DMS 273 treated with DMSO at 0.1 percent for 48 hours (cell line): Measurements from ENCODE around the gene FHOD3.
"Not testable (repeated sequence)": the region's sequence is repeated elsewhere in the genome, so short reads cannot be mapped to it uniquely, and the experiment has no call there.

Experiments
- DNase-seq: peaks from one replicate; lab custom pipeline; 2025; lab: John Stamatoyannopoulos, UW

Gene FHOD3

DNA sequence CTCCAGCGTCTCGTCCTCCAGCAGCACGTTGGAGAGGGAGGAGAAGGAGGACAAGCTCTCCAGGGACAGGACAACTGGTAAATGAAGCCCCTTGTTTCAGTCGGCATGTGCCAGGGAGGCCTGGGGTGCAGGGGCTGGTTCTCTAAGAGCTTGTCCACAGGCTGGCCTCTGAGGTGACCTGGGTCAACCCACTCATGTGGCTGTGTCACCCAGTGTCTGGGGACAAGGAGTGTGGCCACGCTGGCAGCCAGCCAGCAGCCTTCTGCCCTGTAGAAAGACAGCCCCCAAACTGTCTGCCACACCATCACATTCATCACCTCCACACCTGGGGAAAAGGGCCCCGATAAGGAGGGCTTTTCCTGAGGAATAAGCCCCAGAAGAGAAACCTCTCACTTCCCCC is 411.8 kb downstream of the FHOD3 start:
- no peak for DNase-seq

DNA sequence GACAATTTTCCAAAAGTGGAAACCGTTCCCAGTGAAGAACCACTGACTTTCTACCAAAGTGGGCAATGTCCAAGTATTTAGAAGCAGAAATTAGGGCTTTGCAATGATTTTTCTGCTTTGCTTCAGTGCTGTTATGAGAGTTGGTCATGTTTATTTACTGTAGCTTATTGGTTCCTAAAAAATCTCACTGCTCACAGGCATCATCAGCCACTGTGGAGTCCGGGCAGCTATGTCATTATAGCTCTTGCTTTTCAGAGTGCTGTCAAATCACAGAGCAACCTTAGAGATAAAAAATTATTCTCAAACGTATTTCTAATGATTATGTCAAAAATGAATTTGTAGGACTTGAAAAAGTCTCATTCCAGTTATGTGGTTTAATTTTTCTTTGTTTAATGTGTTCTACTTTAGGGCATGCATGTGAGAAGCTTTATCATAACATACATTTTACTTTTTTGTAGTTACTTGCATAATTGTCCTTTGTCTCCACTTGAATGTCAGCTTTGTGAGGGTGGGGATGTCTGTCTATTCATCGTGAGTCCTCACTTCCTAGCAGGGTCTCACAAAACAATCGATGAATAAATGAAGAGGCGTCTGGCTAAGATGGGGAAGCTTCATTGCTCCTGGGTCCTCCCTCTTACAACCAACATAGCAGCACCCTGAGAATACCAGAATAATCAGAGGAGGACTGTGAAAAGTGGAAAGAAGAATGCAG is 413.7 kb downstream of the FHOD3 start:
- no peak for DNase-seq

DNA sequence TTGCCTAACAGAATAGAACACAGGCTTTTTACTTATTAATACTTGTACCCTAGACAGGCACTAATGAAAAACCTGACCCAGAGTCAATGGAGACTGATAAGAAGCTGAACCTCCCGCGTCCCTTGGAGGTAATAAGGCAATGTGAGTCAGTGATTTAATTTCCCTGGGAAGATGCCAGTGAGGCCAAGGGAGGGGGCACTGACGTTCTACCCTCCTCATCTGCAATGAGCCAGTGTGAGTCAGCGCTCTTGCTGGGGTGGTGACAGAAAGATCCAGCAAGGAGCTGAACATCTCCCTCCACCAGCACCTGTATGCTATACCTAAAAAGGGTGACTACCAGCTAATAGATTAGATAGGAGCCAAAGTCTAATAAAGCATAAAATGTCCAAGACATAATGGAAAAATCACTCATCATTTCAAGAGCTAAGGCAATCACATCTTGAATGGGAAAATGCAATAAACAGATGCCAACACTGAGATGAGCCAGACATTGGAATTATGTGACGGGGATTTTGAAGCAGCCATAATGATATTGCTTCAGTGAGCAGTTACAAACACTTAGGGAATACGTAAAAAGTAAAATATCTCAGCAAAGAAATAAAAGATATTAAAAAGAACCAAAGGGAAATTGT is 414.4 kb downstream of the FHOD3 start:
- no peak for DNase-seq

GRCh38 chr18:36714476-36714875 is 417.0 kb downstream of the FHOD3 start:
- no peak for DNase-seq

DNA sequence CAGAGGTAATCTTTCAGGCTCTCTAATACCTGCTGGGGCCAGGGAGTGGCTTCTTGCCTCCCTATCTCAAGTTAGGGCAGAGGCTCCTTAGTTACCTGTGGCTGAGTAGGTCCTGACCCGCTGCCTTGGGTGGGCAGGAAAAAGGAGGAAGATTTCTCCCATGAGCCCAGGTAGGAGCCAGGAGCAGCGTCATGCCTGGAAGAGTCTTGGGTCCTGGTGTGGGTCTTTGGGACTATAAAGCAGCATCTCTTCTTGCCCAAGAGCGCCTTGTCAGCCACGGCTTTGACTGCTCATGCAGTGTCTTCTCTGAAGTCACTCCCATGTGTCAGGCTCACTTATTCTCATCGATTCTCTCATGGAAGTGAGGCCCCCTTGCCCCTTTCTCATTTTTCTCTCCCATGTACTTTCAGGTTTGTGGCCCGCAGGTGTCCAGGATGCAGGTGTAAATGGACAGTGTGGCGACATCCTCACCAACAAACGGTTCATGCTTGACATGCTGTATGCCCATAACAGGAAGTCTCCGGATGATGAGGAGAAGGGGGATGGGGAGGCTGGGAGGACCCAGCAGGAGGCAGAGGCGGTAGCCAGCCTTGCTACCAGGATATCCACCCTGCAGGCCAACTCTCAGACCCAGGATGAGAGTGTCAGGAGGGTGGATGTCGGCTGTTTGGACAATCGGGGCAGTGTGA is 420.1 kb downstream of the FHOD3 start:
- no peak for DNase-seq

DNA sequence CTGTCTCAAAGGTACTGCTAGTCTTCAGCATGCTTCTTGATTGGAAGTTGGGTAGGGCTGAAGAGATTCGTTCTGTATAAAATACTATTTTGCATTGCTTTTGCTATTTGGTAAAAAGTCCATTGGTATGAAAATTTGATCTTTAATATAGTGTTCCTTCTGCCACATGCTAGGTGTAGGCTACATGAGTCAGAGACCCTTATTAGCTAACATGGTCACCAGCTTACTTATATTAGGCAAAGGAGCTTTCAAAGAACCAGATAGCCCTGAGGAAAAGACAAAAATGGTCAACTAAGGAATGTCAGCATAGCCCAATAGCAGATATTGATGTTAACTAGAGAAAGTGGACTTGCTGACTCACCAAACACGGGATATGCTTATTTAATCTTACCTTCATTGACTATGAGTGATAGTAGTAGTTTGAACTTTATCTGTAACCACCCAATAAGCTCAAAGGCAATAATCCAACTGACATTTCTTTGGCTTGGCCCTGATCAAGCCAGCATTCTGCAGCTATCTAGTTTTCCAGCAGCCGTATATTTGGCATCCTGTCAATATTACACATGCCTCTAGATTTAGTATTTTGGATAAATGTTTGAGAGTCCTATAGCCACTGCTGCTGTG is 421.3 kb downstream of the FHOD3 start:
- DNase-seq = no peak

GRCh38 chr18:36719630-36720029 is 422.1 kb downstream of the FHOD3 start:
- no peak for DNase-seq

- DNase-seq = not testable (repeated sequence)
Observed at GRCh38 chr18:36721351-36721750, 423.8 kb downstream of the FHOD3 start.

GRCh38 chr18:36724169-36724568 is 426.7 kb downstream of the FHOD3 start:
- no peak for DNase-seq

DNA sequence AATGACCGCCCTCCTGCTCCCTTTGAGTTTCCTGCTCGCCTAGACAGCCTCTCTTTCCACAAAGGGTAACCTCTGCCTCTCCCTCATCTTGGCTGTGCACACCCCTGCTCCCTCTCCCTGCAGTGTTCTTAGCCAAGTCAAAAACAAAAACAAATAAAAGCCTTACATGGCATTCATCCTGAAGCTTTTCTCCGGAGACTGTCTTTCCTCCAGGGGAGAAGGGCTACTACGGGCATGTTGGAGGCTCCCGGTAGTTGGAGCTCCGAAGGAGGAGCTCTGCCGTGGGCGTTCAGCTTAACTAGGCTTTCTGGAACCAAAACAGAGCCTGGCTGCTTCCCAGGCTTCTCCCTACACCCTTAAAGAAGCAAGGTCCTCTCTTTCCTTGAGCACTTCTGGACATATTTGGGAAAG is 427.1 kb downstream of the FHOD3 start:
- DNase-seq = no peak

- no peak for DNase-seq
Observed at GRCh38 chr18:36728345-36728744, 430.8 kb downstream of the FHOD3 start.

GRCh38 chr18:36729197-36729596 is 431.7 kb downstream of the FHOD3 start:
- no peak for DNase-seq

GRCh38 chr18:36732264-36732663 is 434.8 kb downstream of the FHOD3 start:
- DNase-seq = no peak

DNA sequence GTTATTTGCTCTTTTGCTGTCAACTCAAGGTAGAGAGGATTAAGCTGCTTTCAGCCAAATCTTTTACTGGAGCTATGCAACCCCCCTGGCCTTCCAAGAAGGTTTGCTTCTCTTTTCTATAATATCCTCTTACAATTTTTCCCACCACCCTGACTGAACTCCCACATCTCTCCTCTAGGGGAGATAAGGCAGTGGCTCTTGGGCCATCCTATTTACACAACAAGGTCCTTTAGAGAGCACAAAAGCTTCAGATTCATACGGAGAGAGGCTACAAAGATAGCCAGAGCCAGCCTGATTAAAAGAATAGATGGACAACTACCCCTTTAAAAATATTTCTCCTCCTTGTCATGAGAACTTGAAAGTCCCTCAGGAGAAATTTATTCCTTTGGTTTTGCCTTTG is 435.6 kb downstream of the FHOD3 start:
- DNase-seq = no peak

DNA sequence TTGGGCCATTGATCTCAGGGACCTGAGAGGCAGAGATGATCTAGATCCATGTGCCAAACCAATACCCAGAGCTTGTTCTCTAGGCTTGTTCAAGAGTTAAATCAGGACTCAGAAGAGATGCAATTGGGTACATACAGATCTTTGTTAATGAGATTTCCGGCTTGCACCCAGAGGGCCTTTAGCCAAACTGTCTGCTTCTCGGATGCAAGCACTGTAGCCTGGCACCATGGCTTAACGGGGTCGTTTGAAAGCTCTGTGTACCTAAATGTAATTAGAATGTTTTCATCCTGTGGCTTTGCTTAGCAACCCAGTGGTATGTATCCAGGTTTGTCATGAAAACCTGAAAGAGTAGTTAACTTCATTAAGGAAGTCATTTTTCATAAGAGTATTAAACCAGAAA is 437.1 kb downstream of the FHOD3 start:
- no peak for DNase-seq

DNA sequence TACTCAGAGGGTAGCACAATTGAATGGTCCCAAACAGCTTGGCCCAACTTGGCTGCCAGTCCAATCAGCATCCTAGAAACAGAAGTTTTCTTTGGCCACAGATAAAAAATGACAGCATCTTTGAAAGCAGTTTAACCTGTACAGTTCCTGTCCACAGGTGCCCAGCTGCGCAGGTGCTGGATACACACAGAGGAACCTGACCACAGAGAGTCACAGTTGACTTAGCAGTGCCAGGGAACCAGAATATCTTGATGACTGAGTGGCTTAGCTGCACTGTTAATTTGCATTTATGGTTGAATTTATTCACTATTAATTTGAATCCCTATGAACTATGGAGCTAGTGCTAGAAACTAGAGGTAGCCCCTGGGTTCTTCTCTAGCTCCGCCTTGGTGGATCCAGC is 437.6 kb downstream of the FHOD3 start:
- DNase-seq = no peak

DNA sequence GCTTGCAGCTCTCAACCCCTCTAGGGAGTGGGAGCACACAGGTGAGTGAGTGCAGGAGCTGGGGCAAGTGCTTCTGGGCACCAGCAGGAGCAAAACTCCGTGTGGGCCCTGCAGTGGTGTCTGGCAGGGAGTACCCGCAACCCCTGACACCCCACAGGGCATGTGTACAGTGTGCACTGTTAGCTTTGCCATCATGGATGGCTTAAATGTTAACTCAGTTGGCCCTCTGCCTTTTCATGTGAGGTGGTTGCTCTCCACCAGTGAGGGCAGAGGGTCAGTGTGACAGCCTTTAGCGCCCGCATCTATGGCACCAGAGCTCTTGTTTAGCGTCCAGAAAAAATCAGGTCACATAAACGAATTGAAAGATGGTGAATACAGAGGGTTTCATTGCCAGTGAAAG is 438.6 kb downstream of the FHOD3 start:
- DNase-seq = no peak

GRCh38 chr18:36737316-36737715 is 439.8 kb downstream of the FHOD3 start:
- no peak for DNase-seq

DNA sequence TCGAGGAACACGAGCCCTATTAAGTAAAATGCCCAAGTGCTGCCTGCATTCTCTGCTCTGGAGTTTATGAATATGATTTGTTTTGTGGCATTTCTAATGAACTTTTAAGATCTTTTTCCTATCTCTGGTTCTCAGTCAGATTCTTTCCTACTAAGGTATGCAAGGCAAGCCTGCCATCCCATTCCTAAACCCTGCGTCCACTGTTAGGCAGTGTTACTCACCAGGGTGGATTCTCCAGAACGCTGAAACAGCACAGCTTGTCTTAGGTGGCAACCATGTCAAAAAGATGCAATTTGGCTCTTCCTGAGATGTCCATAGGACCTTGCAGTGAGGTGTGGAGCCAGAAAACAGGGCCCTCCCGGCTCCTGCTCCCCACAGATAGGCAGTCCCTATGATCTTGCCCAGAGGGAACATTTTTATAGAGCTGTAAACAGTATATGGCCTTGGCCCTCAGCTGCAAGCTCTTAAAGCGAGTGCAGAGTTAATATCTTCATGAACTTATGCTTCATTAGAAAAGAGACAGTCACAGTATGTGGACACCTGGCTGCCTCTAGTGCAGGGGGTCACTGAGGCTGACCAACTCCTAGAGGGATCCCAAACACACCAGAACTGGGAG is 446.9 kb downstream of the FHOD3 start:
- DNase-seq = no peak

- no peak for DNase-seq
Observed at GRCh38 chr18:36745219-36745975, 447.9 kb downstream of the FHOD3 start.
